Measurements from ENCODE around the gene NRXN3.

The NRXN3 gene

GRCh38 chr14:79483477-79484388, 1313.6 kb downstream of the NRXN3 start:
- DNase-seq (ENCODE audit: extremely low spot score): no peak
- CTCF ChIA-PET: no interaction called here
- no peak for TF ChIP-seq CTCF (IDR thresholded peaks at IDR 0.05; ENCODE audit: control extremely low read depth, extremely low read depth, low read depth, missing control alignments)
- POLR2A ChIA-PET: no interaction called here

DNA sequence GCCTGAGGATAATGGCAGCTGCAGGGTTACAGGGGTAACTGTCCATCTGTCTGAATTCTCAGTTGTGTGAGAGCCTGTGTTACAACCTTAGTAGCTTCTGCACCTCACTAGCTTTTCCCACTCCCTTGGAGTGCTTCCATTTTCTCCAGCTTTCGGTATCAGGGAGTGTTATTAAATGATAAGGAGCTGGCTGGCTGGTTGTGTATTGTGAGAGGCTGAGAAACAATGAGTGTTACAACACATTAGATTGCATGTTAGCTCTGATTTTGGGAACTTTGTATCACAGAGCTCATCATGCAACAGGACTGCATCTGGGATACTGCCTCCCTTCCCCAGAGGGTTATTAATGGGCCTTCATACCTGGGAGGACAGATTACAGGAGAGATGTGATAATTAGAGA, 1317.5 kb downstream of the NRXN3 start:
- no peak for TF ChIP-seq CTCF (IDR thresholded peaks at IDR 0.05; ENCODE audit: control extremely low read depth, extremely low read depth, low read depth, missing control alignments)
- ChIA-PET CTCF (interaction anchor here (1.0 to 1.4 kb wide), 3 partner anchors 12 to 36 kb away, joined by 4 to 6 read pairs (median 5); no protein-coding TSS in a partner anchor), POLR2A (no interaction called here)
- DNase-seq (ENCODE audit: extremely low spot score): no peak

GRCh38 chr14:79491161-79491560, 1321.0 kb downstream of the NRXN3 start:
- ChIA-PET CTCF (no interaction called here), POLR2A (no interaction called here)
- TF ChIP-seq CTCF (IDR thresholded peaks at IDR 0.05; ENCODE audit: control extremely low read depth, extremely low read depth, low read depth, missing control alignments): no peak
- no peak for DNase-seq (ENCODE audit: extremely low spot score)

DNA sequence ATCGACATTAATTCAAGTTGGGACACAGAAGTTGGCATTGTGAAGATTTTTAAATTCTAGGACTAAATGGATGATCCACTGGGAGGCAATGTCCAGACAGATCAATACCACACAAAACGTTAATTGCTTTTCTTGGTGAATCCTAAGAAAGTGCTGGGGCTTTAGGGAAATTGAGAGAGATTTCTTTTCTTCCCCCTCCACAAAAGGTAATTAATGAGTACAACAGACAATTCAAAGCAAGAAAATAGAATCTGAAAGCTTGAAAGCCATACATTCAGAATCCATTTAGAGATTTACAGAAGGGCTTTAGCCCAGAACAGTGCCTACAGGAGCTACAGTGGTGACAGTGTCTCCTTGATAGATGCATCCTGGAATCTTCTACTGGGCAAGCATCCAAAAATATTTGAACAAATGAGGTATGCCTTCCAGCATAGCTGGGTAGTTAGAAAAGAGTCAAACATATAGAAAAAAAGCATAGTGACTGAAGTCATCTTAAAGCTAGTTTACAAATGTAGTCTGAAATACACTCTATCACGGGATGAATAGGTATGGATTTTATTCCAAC, 1323.0 kb downstream of the NRXN3 start:
- POLR2A ChIA-PET: no interaction called here
- no peak for DNase-seq (ENCODE audit: extremely low spot score)
- no peak for TF ChIP-seq CTCF (IDR thresholded peaks at IDR 0.05; ENCODE audit: control extremely low read depth, extremely low read depth, low read depth, missing control alignments)
- CTCF ChIA-PET: no interaction called here

DNA sequence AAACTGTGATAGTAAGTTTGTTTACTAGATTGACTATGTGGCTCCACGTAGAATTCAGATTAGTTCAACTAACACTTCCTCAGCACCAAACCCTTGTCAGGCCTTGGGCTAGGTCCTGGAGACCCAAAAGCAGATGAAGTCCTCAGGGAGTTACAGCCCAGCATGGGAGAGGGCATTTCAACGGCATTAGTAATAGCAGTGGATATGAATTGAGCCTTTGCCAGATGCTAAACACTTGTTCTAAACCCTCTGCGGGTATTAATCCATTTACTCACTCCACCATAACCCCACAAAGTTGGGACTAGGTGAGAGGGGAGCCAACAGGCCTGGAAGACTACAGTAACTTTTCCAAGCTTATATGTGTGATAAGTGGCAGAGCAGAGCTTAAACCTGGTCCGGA, 1326.5 kb downstream of the NRXN3 start:
- no peak for TF ChIP-seq CTCF (IDR thresholded peaks at IDR 0.05; ENCODE audit: control extremely low read depth, extremely low read depth, low read depth, missing control alignments)
- no peak for DNase-seq (ENCODE audit: extremely low spot score)
- ChIA-PET CTCF (no interaction called here), POLR2A (no interaction called here)

GRCh38 chr14:79500489-79500888, 1330.3 kb downstream of the NRXN3 start:
- no peak for DNase-seq (ENCODE audit: extremely low spot score)
- TF ChIP-seq CTCF (IDR thresholded peaks at IDR 0.05; ENCODE audit: control extremely low read depth, extremely low read depth, low read depth, missing control alignments): no peak
- POLR2A ChIA-PET: no interaction called here
- CTCF ChIA-PET: interaction anchor here (1.1 kb wide), 1 partner anchor 13 kb away, joined by 3 read pairs; no protein-coding TSS in a partner anchor
